ENCODE data around the gene UTP14C. TPM values are rescaled to one million over a fixed set of nuclear protein-coding genes. Genes with fewer than 3 reads are reported as not detected.

The UTP14C gene
- total RNA-seq, 2 donors from 2014 or later: 9.6 to 9.9 TPM

DNA sequence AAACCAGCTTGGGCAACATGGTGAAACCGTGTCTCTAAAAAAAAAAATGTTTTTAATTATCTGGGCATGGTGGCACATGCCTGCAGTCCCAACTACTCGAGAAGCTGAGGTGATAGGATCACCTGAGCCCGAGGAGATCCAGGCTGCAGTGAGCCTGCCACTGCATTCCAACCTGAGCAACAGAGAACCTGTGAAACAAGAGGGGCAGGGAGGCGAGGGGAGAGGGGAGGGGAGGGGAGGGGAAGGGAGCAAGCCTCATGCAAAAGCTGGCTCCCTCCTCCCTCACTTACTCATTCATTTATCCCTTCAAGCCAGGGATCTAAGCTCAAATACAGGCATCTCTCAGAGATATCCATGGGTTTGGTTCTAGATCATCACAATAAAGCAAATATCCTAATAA, 22.1 kb upstream of the UTP14C start:
- ATAC-seq (no peak), DNase-seq (no peak)
- Histone ChIP-seq H3K4me1 (peaks cover 27% of the 10 kb centered on the region), H3K36me3 (replicated peaks in 1 of 2; ENCODE audit: insufficient read depth in 1 of 2, low read depth in 2 of 2) (no peaks in the 10 kb centered on the region), H3K27me3 (no peaks in the 10 kb centered on the region), H3K9me3 (no peaks in the 10 kb centered on the region), H3K27ac (no peak overlapping the region), H3K4me3 (no peak overlapping the region)
- TF ChIP-seq, protein P1, sequence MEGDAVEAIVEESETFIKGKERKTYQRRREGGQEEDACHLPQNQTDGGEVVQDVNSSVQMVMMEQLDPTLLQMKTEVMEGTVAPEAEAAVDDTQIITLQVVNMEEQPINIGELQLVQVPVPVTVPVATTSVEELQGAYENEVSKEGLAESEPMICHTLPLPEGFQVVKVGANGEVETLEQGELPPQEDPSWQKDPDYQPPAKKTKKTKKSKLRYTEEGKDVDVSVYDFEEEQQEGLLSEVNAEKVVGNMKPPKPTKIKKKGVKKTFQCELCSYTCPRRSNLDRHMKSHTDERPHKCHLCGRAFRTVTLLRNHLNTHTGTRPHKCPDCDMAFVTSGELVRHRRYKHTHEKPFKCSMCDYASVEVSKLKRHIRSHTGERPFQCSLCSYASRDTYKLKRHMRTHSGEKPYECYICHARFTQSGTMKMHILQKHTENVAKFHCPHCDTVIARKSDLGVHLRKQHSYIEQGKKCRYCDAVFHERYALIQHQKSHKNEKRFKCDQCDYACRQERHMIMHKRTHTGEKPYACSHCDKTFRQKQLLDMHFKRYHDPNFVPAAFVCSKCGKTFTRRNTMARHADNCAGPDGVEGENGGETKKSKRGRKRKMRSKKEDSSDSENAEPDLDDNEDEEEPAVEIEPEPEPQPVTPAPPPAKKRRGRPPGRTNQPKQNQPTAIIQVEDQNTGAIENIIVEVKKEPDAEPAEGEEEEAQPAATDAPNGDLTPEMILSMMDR (IDR thresholded peaks at IDR 0.05): no peak
- TF ChIP-seq POLR2A (IDR thresholded peaks at IDR 0.05): no peak
- 61 to 72% methylated on average over 3 of the region's 4 CpGs for WGBS, 2 donors
- intact Hi-C loops (cut with DNase I): loop anchor here (10.0 kb wide), 2 partner anchors 122 to 188 kb away; partner anchors contain the start of gene NEK5

DNA sequence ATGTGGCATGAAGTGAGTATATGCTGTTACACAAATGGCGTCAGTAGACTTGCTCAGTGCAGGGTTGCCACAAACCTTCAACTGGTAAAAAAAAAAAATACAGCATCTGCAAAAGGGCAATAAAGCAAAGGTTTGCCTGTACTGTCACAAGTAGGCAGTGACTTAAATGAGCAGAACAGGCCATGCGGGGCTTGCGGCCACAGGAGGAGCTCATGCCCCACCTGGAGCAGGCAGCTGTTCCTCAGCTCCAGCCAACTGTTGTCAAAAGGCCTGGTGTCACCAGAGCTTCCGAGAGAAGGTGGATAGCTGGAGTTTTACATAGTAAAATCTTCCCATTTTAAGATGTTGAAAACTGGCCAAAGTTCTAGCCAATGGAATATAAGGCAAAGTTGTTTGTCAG, 20.9 kb upstream of the UTP14C start:
- WGBS, 2 donors: 76 to 78% methylated on average over 4 of the region's 4 CpGs
- ATAC-seq (no peak), DNase-seq (peak in 1 of 4 donors; percentile 16)
- Histone ChIP-seq H3K4me1 (peaks cover 17% of the 10 kb centered on the region), H3K36me3 (replicated peaks in 1 of 2; ENCODE audit: insufficient read depth in 1 of 2, low read depth in 2 of 2) (no peaks in the 10 kb centered on the region), H3K27me3 (no peaks in the 10 kb centered on the region), H3K4me3 (no peak overlapping the region), H3K27ac (no peak overlapping the region), H3K9me3 (no peaks in the 10 kb centered on the region)
- intact Hi-C loops (cut with DNase I): loop anchor here (10.0 kb wide), 2 partner anchors 121 to 189 kb away; partner anchors contain the start of gene NEK5
- no peak for TF ChIP-seq POLR2A (IDR thresholded peaks at IDR 0.05)
- TF ChIP-seq, protein P1 (IDR thresholded peaks at IDR 0.05): no peak

DNA sequence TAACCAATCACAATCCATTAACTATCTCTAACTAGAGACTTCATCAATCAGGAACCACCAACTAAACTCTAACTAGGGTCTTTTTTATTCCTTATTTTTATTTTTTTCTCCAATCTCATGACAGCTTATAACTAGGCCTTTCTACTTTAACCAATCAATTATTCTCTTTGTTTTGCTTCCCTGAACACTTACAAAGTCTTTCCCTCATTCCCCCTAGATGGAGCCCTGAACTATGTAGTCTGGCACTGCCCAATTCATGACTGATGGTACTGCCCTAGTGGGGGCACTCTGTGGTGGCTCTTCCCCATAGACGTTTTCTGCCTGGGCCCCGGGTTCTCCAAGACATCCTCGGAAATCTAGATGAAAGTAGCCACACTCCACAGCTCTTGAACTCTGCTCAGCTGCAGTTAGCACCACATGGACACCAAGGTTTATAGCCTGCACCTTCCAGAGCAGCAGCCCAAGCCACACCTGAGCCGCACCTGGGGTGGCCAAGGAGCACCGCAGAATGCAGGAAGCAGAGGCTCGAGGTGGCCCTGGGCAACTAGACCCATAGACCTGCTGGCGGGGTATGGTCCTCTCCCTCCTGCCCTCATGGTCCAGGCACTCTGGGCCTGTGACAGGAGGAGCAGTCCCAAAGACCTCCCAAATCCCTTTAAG, 19.9 kb upstream of the UTP14C start:
- Histone ChIP-seq H3K4me3 (no peak overlapping the region), H3K27ac (no peak overlapping the region), H3K4me1 (peaks cover 6% of the 10 kb centered on the region), H3K27me3 (no peaks in the 10 kb centered on the region), H3K36me3 (replicated peaks in 1 of 2; ENCODE audit: insufficient read depth in 1 of 2, low read depth in 2 of 2) (no peaks in the 10 kb centered on the region), H3K9me3 (no peaks in the 10 kb centered on the region)
- peak; percentile 11 for ATAC-seq
- WGBS, 2 donors: 63 to 81% methylated on average over 4 to 7 of the region's 7 CpGs
- no peak for DNase-seq
- intact Hi-C loops (cut with DNase I): loop anchor here (10.0 kb wide), 2 partner anchors 120 to 190 kb away; partner anchors contain the start of gene NEK5
- TF ChIP-seq POLR2A (IDR thresholded peaks at IDR 0.05): no peak
- TF ChIP-seq, protein P1 (IDR thresholded peaks at IDR 0.05): no peak

DNA sequence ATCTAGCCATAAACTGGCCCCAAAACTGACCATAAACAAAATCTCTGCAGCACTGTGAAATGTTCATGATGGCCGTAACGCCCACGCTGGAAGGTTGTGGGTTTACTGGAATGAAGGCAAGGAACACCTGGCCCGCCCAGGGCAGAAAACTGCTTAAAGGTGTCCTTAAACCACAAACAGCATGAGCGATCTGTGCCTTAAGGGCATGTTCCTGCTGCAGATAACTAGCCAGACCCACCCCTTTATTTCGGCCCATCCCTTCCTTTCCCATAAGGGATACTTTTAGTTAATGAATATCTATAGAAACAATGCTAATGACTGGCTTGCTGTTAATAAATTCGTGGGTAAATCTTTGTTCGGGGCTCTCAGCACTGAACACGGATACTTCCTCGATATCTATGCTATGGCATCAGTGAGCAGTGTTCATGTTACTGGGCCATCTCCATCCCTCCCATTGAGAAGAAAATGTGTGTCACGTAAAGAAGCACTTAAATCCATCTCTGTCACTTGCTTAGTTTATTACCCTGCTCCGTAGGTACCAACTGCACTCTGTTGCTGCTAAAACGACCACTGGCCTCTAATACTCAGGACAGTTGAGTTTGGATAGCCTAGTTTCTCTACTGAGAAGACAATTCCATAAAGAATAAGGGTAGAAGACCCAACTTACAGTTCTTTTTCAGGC, 18.5 kb upstream of the UTP14C start:
- ATAC-seq: no peak
- Histone ChIP-seq H3K27me3 (no peaks in the 10 kb centered on the region), H3K9me3 (no peaks in the 10 kb centered on the region), H3K4me1 (peaks cover 5% of the 10 kb centered on the region), H3K4me3 (no peak overlapping the region), H3K27ac (no peak overlapping the region), H3K36me3 (replicated peaks in 1 of 2; ENCODE audit: insufficient read depth in 1 of 2, low read depth in 2 of 2) (no peaks in the 10 kb centered on the region)
- intact Hi-C loops (cut with DNase I): loop anchor here (10.0 kb wide), 2 partner anchors 119 to 191 kb away; partner anchors contain the start of gene NEK5
- TF ChIP-seq, protein P1 (IDR thresholded peaks at IDR 0.05): no peak
- TF ChIP-seq POLR2A (IDR thresholded peaks at IDR 0.05): no peak
- no peak for DNase-seq
- 85 to 92% methylated on average over 13 of the region's 13 CpGs for WGBS, 2 donors

Data from body of pancreas (tissue), 4 donors.